Dedifferentiated amniotic fluid mesenchymal stem cell (primary cell): ENCODE data around the gene RYR2.
"Not testable (repeated sequence)": the region's sequence is repeated elsewhere in the genome, so short reads cannot be mapped to it uniquely, and the experiment has no call there.

Experiments used
- DNase-seq: peaks from one replicate; pipeline ENCODE4 v3.0.0-alpha.2; 2016; ENCODE audit errors: extremely low spot score

The RYR2 gene

GRCh38 chr1:237340892-237341291 is 298.9 kb downstream of the RYR2 start:
- DNase-seq = no peak

- DNase-seq = no peak
Observed at GRCh38 chr1:237341391-237341790, 299.4 kb downstream of the RYR2 start.

GRCh38 chr1:237342730-237343129 is 300.7 kb downstream of the RYR2 start:
- DNase-seq = no peak

GRCh38 chr1:237352747-237353146 is 310.8 kb downstream of the RYR2 start:
- DNase-seq = no peak

GRCh38 chr1:237353918-237354317 is 311.9 kb downstream of the RYR2 start:
- no peak for DNase-seq

GRCh38 chr1:237355022-237355421 is 313.0 kb downstream of the RYR2 start:
- no peak for DNase-seq

- no peak for DNase-seq
Observed at GRCh38 chr1:237358555-237358954, 316.6 kb downstream of the RYR2 start.

GRCh38 chr1:237367758-237368157 is 325.8 kb downstream of the RYR2 start:
- no peak for DNase-seq

- DNase-seq = not testable (repeated sequence)
Observed at GRCh38 chr1:237371477-237371876, 329.5 kb downstream of the RYR2 start.

GRCh38 chr1:237383791-237384190 is 341.8 kb downstream of the RYR2 start:
- peak; percentile 75 for DNase-seq

- no peak for DNase-seq
Observed at GRCh38 chr1:237384213-237384612, 342.2 kb downstream of the RYR2 start.

GRCh38 chr1:237386362-237387143 is 344.6 kb downstream of the RYR2 start:
- no peak for DNase-seq

- no peak for DNase-seq
Observed at GRCh38 chr1:237387144-237387505, 345.1 kb downstream of the RYR2 start.

- no peak for DNase-seq
Observed at GRCh38 chr1:237390823-237391222, 348.8 kb downstream of the RYR2 start.

- DNase-seq = no peak
Observed at GRCh38 chr1:237393632-237394031, 351.6 kb downstream of the RYR2 start.

- DNase-seq = no peak
Observed at GRCh38 chr1:237394281-237394680, 352.3 kb downstream of the RYR2 start.

- no peak for DNase-seq
Observed at GRCh38 chr1:237396426-237396825, 354.4 kb downstream of the RYR2 start.

- no peak for DNase-seq
Observed at GRCh38 chr1:237398751-237399150, 356.8 kb downstream of the RYR2 start.

- DNase-seq = no peak
Observed at GRCh38 chr1:237405912-237406311, 363.9 kb downstream of the RYR2 start.

GRCh38 chr1:237411621-237412020 is 369.6 kb downstream of the RYR2 start:
- no peak for DNase-seq

GRCh38 chr1:237416924-237417655 is 375.1 kb downstream of the RYR2 start:
- DNase-seq = no peak

GRCh38 chr1:237428809-237429208 is 386.8 kb downstream of the RYR2 start:
- no peak for DNase-seq

- no peak for DNase-seq
Observed at GRCh38 chr1:237429252-237429651, 387.3 kb downstream of the RYR2 start.
